Lower leg skin (tissue), 3 donors: ENCODE data around the gene IRF8.

Experiments used
- POLR2A ChIP-seq, 2 donors: fragments of 450-650 bp; IDR thresholded peaks; one replicate each; pipeline ENCODE4 v1.6.1; 2016 to 2017; ENCODE audit warnings: antibody characterized with exemption in 2 of 2, mild to moderate bottlenecking in 1 of 2, moderate library complexity in 1 of 2
- TF ChIP-seq, protein P1 (sequence below), 3 donors: fragments of 450-650 bp; IDR thresholded peaks; one replicate each; pipeline ENCODE4 v1.5.1; 2016; ENCODE audit warnings: antibody characterized with exemption in 3 of 3, mild to moderate bottlenecking in 3 of 3, moderate library complexity in 2 of 3

DNA sequence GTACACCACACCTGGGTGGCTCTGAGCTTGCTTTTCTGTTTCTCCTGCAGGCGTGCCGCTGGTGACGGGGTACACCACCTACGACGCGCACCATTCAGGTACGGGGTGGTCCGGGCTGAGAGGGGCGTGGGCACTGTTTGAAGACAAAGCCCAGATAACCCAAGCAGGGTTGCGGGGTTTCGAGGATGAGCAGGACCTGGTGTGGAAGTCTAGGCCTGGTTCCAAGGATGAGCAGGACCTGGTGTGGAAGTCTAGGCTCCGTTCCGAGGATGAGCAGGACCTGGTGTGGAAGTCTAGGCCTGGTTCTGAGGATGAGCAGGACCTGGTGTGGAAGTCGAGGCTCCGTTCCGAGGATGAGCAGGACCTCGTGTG lies 15.4 kb downstream of the IRF8 start:
- TF ChIP-seq POLR2A (IDR thresholded peaks at IDR 0.05), result no peak
- TF ChIP-seq, protein P1, sequence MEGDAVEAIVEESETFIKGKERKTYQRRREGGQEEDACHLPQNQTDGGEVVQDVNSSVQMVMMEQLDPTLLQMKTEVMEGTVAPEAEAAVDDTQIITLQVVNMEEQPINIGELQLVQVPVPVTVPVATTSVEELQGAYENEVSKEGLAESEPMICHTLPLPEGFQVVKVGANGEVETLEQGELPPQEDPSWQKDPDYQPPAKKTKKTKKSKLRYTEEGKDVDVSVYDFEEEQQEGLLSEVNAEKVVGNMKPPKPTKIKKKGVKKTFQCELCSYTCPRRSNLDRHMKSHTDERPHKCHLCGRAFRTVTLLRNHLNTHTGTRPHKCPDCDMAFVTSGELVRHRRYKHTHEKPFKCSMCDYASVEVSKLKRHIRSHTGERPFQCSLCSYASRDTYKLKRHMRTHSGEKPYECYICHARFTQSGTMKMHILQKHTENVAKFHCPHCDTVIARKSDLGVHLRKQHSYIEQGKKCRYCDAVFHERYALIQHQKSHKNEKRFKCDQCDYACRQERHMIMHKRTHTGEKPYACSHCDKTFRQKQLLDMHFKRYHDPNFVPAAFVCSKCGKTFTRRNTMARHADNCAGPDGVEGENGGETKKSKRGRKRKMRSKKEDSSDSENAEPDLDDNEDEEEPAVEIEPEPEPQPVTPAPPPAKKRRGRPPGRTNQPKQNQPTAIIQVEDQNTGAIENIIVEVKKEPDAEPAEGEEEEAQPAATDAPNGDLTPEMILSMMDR (IDR thresholded peaks at IDR 0.05), result no peak
